Measurements from ENCODE around the gene GALNT10. TPM values are rescaled to one million over a fixed set of nuclear protein-coding genes. Genes with fewer than 3 reads are reported as not detected.
"Not testable (repeated sequence)": the region's sequence is repeated elsewhere in the genome, so short reads cannot be mapped to it uniquely, and the experiment has no call there.

GALNT10 gene
- total RNA-seq, 1 donor from 2014 or later: 39.8 TPM

DNA sequence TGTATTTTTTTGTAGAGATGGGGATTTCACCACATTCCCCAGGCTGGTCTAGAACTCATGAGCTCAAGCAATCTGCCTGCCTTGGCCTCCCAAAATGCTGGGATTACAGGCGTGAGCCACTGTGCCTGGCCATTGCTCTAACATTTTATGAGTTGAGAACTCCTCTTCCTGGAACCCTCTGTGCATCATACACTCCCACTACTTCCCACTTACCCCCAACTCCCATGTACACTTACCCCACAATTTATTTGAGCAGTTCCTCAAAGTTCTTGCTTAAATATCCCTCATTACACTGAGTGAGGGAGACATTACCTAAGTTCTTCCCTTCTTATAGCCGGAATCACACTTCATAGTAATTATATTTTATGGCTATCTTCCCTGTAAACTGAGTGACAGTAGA, 42.9 kb upstream of the GALNT10 start:
- DNase-seq (ENCODE audit: low read depth, low spot score): no peak
- no peak overlapping the region for H3K4me3 Mint-ChIP-seq
- H3K27ac Mint-ChIP-seq (ENCODE audit: unreplicated experiment): no peak overlapping the region
- no peaks in the 10 kb centered on the region for H3K27me3 Mint-ChIP-seq (ENCODE audit: low read depth)
- TF ChIP-seq, protein P1, sequence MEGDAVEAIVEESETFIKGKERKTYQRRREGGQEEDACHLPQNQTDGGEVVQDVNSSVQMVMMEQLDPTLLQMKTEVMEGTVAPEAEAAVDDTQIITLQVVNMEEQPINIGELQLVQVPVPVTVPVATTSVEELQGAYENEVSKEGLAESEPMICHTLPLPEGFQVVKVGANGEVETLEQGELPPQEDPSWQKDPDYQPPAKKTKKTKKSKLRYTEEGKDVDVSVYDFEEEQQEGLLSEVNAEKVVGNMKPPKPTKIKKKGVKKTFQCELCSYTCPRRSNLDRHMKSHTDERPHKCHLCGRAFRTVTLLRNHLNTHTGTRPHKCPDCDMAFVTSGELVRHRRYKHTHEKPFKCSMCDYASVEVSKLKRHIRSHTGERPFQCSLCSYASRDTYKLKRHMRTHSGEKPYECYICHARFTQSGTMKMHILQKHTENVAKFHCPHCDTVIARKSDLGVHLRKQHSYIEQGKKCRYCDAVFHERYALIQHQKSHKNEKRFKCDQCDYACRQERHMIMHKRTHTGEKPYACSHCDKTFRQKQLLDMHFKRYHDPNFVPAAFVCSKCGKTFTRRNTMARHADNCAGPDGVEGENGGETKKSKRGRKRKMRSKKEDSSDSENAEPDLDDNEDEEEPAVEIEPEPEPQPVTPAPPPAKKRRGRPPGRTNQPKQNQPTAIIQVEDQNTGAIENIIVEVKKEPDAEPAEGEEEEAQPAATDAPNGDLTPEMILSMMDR (conservative IDR thresholded peaks at IDR 0.05): no peak
- no peaks in the 10 kb centered on the region for H3K9me3 Mint-ChIP-seq
- no peaks in the 10 kb centered on the region for H3K4me1 Mint-ChIP-seq
- H3K36me3 Mint-ChIP-seq (ENCODE audit: low read depth): no peaks in the 10 kb centered on the region

DNA sequence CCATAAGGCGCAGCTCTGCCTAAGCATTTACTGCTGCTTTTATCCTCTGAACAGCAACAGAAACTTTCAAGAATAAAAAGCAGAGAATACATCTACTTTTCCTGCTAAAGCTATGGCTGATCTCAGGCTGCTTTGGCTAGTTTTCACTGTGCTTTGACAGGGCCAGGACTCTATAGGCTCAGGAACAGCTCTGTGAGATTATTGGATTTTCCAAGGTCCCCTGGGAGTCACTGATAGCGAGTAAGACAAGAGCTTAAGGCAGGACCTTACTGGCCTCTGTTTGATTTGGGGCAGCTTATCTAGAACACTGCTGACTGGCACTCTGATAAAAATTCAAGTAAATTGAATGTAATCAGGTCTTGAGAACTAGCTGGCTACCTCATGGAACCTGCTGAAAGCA, 40.1 kb upstream of the GALNT10 start:
- H3K4me1 Mint-ChIP-seq; H3K36me3 Mint-ChIP-seq (ENCODE audit: low read depth); H3K27me3 Mint-ChIP-seq (ENCODE audit: low read depth); H3K27ac Mint-ChIP-seq (ENCODE audit: unreplicated experiment); H3K9me3 Mint-ChIP-seq; DNase-seq (ENCODE audit: low read depth, low spot score); H3K4me3 Mint-ChIP-seq: not testable (repeated sequence)

DNA sequence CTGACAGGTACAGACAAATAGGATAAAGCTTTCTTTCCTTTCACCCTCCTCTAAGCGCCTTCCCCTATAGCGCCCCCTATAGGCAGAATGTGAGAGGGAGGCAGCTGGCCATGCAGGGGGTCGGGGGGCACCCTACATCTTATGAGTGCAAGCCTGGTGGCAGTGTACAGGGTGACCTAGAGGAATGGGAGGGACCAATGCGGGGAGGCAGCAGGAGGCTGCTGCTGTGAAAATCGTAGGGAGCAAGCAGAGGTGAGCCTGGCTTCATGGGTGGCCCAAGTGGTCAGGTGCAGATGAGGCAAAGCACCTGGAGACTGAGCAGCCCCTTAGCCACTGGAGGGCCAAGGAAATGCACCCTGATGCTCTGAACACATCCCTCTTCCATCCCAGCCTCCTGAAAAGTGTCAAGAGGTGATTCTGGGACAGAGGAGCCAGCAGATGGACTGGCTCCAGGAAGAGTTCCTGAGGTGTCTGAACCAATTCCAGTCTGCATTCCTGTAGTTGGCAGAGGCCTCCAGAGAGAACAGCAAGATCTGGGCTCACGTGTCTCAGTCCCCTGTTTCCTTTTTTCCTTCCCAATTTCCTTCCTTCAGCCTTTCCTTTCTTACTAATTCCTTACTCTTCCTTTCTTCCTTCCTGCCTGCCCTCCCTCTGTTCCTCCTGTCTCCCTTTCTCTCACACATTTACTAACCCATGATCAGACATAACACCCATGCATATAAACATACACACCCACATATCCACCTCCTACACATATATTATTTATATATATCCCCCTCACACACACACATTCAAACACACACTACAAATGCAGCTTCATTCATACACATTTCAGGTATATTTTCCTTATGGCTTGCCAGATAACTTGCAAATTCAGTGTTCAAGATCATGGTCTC, 32.8 kb upstream of the GALNT10 start:
- DNase-seq (ENCODE audit: low read depth, low spot score): peak; percentile 9
- peaks cover 11% of the 10 kb centered on the region for H3K27me3 Mint-ChIP-seq (ENCODE audit: low read depth)

DNA sequence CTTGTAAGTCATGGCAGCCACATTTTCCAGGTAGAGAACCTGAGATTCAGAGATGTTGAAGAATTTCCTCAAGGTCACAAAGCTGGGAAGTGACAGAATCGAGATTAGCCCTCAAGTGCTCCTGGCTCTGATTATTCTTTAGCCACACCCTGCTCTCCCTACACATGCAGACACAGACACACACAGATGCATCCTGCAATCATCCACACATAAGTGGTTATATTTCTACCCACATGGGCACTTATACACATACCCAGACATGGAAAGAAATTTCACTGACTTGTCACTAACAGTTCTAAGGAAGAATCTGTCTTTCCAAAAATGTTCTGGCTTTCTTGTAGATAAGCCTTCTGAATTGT, 32.2 kb upstream of the GALNT10 start:
- Mint-ChIP-seq H3K4me1 (no peaks in the 10 kb centered on the region), H3K27ac (ENCODE audit: unreplicated experiment) (no peak overlapping the region), H3K9me3 (no peaks in the 10 kb centered on the region), H3K27me3 (ENCODE audit: low read depth) (peaks cover 11% of the 10 kb centered on the region), H3K4me3 (no peak overlapping the region), H3K36me3 (ENCODE audit: low read depth) (no peaks in the 10 kb centered on the region)
- DNase-seq (ENCODE audit: low read depth, low spot score): no peak
- TF ChIP-seq, protein P1 (conservative IDR thresholded peaks at IDR 0.05): no peak

More for the DNA sequence above, 32.8 kb upstream of the GALNT10 start:
- TF ChIP-seq, protein P1 (conservative IDR thresholded peaks at IDR 0.05): peak; percentile 56
- Mint-ChIP-seq H3K27ac (ENCODE audit: unreplicated experiment) (no peak overlapping the region), H3K4me1 (no peaks in the 10 kb centered on the region), H3K4me3 (no peak overlapping the region), H3K36me3 (ENCODE audit: low read depth) (no peaks in the 10 kb centered on the region), H3K9me3 (no peaks in the 10 kb centered on the region)

DNA sequence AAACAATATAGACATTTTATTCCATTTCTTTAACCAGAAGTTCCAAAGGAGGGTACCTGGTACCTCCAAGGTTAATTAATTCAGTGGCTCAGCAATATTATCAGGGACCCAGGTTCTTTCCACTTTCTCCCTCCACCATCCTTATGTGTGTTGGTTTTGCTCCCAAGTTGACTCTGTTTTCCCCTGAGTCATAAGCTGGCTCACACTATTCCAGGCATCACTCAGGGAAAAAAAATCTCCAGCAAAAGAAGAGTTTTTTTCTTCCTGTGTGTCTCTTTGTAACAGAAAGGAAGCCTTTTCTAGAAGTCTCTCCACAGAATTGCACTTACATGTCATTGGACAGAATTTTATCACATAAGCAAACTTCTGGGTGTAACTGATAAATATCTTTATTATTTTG, 31.2 kb upstream of the GALNT10 start:
- TF ChIP-seq, protein P1 (conservative IDR thresholded peaks at IDR 0.05): no peak
- peaks cover 11% of the 10 kb centered on the region for H3K27me3 Mint-ChIP-seq (ENCODE audit: low read depth)
- H3K36me3 Mint-ChIP-seq (ENCODE audit: low read depth): no peaks in the 10 kb centered on the region
- no peak overlapping the region for H3K27ac Mint-ChIP-seq (ENCODE audit: unreplicated experiment)
- DNase-seq (ENCODE audit: low read depth, low spot score): no peak
- no peak overlapping the region for H3K4me3 Mint-ChIP-seq
- no peaks in the 10 kb centered on the region for H3K4me1 Mint-ChIP-seq
- H3K9me3 Mint-ChIP-seq: no peaks in the 10 kb centered on the region

DNA sequence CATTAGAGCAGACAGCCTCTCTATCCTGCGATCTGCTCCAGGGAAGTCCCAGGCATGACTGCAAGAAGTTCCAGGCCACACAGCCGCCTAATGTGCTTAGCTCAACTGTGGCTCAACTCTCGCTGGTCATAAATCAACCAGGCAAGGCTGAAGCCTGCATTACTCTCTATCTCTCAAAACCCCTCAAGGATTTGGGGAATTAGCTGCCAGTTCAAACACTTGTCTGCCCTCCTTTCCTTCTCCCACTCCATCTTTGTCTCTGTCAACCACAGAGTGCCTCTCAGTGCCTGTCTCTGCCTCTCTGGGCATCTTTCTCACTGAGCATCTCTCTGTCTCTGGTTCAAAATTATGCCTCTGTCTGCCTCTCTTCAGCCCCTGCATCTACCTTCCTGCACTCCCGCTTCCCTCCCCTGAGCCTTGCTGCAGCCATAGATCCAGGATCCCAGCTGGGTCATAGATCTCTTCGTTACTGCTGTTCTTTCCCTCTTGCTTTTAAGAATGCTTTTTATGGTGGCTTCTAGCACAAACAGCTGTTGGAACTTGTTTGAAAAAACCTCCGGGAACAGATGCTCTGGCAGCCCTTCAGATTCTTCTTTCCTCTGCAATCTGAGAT, 27.9 kb upstream of the GALNT10 start:
- H3K36me3 Mint-ChIP-seq (ENCODE audit: low read depth): no peaks in the 10 kb centered on the region
- H3K27me3 Mint-ChIP-seq (ENCODE audit: low read depth): peaks cover 18% of the 10 kb centered on the region
- H3K9me3 Mint-ChIP-seq: no peaks in the 10 kb centered on the region
- H3K4me3 Mint-ChIP-seq: no peak overlapping the region
- H3K4me1 Mint-ChIP-seq: peaks cover 7% of the 10 kb centered on the region
- no peak for DNase-seq (ENCODE audit: low read depth, low spot score)
- TF ChIP-seq, protein P1 (conservative IDR thresholded peaks at IDR 0.05): no peak
- no peak overlapping the region for H3K27ac Mint-ChIP-seq (ENCODE audit: unreplicated experiment)

Data from neural crest cell (in vitro differentiated cells).